ENCODE results near the gene NAV3. TPM values are rescaled to one million over a fixed set of nuclear protein-coding genes. Genes with fewer than 3 reads are reported as not detected.

Gene NAV3
- total and polyA plus RNA-seq, 2 donors (not counting 1 experiment from before 2014, with no cell fraction given) = not detected

DNA sequence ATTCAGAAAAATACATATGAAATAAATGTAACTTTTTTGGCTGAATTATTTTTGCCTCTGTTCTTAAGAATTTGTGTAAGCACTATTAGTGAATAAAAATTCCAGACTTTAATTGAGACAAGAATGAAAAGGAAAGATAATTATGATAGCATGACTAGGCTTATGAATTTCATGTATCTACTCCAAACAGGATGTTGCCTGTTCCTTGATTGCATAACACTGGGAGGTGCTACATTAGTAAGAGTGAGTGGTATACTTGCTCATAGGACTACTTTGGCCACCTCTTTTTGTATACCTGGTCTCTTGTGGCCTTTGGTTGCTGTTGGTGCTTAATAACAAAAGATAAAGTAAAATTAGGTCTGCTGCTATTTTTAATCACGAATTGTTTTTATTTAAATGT is 112.8 kb downstream of the NAV3 start:
- TF ChIP-seq, protein P1, sequence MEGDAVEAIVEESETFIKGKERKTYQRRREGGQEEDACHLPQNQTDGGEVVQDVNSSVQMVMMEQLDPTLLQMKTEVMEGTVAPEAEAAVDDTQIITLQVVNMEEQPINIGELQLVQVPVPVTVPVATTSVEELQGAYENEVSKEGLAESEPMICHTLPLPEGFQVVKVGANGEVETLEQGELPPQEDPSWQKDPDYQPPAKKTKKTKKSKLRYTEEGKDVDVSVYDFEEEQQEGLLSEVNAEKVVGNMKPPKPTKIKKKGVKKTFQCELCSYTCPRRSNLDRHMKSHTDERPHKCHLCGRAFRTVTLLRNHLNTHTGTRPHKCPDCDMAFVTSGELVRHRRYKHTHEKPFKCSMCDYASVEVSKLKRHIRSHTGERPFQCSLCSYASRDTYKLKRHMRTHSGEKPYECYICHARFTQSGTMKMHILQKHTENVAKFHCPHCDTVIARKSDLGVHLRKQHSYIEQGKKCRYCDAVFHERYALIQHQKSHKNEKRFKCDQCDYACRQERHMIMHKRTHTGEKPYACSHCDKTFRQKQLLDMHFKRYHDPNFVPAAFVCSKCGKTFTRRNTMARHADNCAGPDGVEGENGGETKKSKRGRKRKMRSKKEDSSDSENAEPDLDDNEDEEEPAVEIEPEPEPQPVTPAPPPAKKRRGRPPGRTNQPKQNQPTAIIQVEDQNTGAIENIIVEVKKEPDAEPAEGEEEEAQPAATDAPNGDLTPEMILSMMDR (IDR thresholded peaks at IDR 0.05) = no peak
- TF ChIP-seq EZH2 (IDR thresholded peaks at IDR 0.05; ENCODE audit: borderline replicate concordance, insufficient read depth, low read depth, low read length, poor library complexity, severe bottlenecking) = no peak
- DNase-seq (no peak), ATAC-seq (ENCODE audit: low read depth) (no peak)
- Histone ChIP-seq H4K20me1 (ENCODE audit: control insufficient read depth, insufficient read depth, low read length, poor library complexity, severe bottlenecking) (no peaks in the 10 kb centered on the region), H3K4me1 (ENCODE audit: control insufficient read depth in 2 of 2, insufficient read depth in 2 of 2, low read length in 2 of 2) (no peaks in the 10 kb centered on the region), H3K4me3 (ENCODE audit: control extremely low read depth in 1 of 5, extremely low read depth in 1 of 5, insufficient read depth in 1 of 5, low read depth in 2 of 5, low read length in 4 of 5) (no peak overlapping the region), H3K9me3 (ENCODE audit: control extremely low read depth in 1 of 3, control insufficient read depth in 2 of 3, insufficient read depth in 1 of 3, low read length in 2 of 3) (no peaks in the 10 kb centered on the region), H3K9ac (ENCODE audit: low read length) (no peak overlapping the region), H3K4me2 (replicated peaks; ENCODE audit: low read depth, low read length, poor library complexity, severe bottlenecking) (no peak overlapping the region), H3K27me3 (replicated peaks in 1 of 4; ENCODE audit: control extremely low read depth in 1 of 4, control insufficient read depth in 3 of 4, insufficient read depth in 4 of 4, low read length in 3 of 4) (no peaks in the 10 kb centered on the region), H2AFZ (ENCODE audit: insufficient read depth, low read depth, low read length, poor library complexity, severe bottlenecking) (no peak overlapping the region), H3K79me2 (ENCODE audit: control insufficient read depth, insufficient read depth, low read length) (no peaks in the 10 kb centered on the region), H3K27ac (ENCODE audit: low read length in 2 of 2) (no peak overlapping the region), H3K36me3 (replicated peaks in 1 of 2; ENCODE audit: control extremely low read depth in 1 of 2, control insufficient read depth in 1 of 2, extremely low read depth in 1 of 2, insufficient read depth in 2 of 2, low read length in 1 of 2) (no peaks in the 10 kb centered on the region)
- ChIA-PET POLR2A (no interaction called here), CTCF (no interaction called here)
- H3K27ac Mint-ChIP-seq = no peak overlapping the region
- no peaks in the 10 kb centered on the region for H3K27me3 Mint-ChIP-seq
- no peaks in the 10 kb centered on the region for H3K9me3 Mint-ChIP-seq (ENCODE audit: insufficient read depth)
- intact Hi-C loops (cut with micrococcal nuclease) = no loop called here
- no peak overlapping the region for H3K4me3 Mint-ChIP-seq
- WGBS (ENCODE audit: insufficient coverage) = no CpG with 5 or more reads among the region's 1 CpG
- no peaks in the 10 kb centered on the region for H3K4me1 Mint-ChIP-seq

DNA sequence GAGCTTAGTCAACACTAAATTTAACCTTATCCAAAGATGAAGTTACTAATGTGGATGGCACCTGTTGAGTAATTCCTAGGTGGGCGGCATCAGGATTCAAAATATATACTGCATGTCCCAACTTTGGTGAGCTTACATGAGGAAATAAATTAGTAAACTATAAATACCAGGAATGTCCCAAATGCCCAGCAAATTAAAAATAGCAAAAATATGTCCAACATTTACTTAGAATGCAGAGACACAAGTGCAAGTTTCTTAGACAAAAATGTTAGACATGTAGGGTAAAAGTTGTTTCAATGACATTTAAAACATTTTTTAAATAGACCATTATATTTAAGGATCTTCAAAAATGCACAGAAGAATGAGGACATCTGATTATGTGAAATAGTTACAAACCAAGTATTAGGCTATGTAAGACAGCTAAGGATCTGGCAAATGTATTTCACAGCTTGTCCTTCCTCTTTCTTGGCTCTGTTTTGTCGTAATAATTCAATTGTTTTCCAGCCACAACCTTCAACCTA is 115.9 kb downstream of the NAV3 start:
- intact Hi-C loops (cut with micrococcal nuclease) = no loop called here
- ChIA-PET CTCF (no interaction called here), POLR2A (no interaction called here)
- no peaks in the 10 kb centered on the region for H3K27me3 ChIP-seq (replicated peaks in 1 of 4; ENCODE audit: control extremely low read depth in 1 of 4, control insufficient read depth in 3 of 4, insufficient read depth in 4 of 4, low read length in 3 of 4)
- WGBS (ENCODE audit: insufficient coverage) = no CpG with 5 or more reads among the region's 2 CpGs
- H2AFZ ChIP-seq (ENCODE audit: insufficient read depth, low read depth, low read length, poor library complexity, severe bottlenecking) = no peak overlapping the region
- no peaks in the 10 kb centered on the region for H3K9me3 Mint-ChIP-seq (ENCODE audit: insufficient read depth)
- no peaks in the 10 kb centered on the region for H3K36me3 ChIP-seq (replicated peaks in 1 of 2; ENCODE audit: control extremely low read depth in 1 of 2, control insufficient read depth in 1 of 2, extremely low read depth in 1 of 2, insufficient read depth in 2 of 2, low read length in 1 of 2)
- TF ChIP-seq EZH2 (IDR thresholded peaks at IDR 0.05; ENCODE audit: borderline replicate concordance, insufficient read depth, low read depth, low read length, poor library complexity, severe bottlenecking) = no peak
- TF ChIP-seq, protein P1 (IDR thresholded peaks at IDR 0.05) = no peak
- ATAC-seq (ENCODE audit: low read depth) = no peak
- H3K27ac Mint-ChIP-seq = no peak overlapping the region
- no peak for DNase-seq
- H3K27ac ChIP-seq (ENCODE audit: low read length in 2 of 2) = no peak overlapping the region
- H3K79me2 ChIP-seq (ENCODE audit: control insufficient read depth, insufficient read depth, low read length) = no peaks in the 10 kb centered on the region
- no peaks in the 10 kb centered on the region for H3K4me1 Mint-ChIP-seq
- no peaks in the 10 kb centered on the region for H3K4me1 ChIP-seq (ENCODE audit: control insufficient read depth in 2 of 2, insufficient read depth in 2 of 2, low read length in 2 of 2)
- H3K9me3 ChIP-seq (ENCODE audit: control extremely low read depth in 1 of 3, control insufficient read depth in 2 of 3, insufficient read depth in 1 of 3, low read length in 2 of 3) = peaks cover 0 to 1% (median 0%) of the 10 kb centered on the region in 3 donors
- H4K20me1 ChIP-seq (ENCODE audit: control insufficient read depth, insufficient read depth, low read length, poor library complexity, severe bottlenecking) = no peaks in the 10 kb centered on the region
- no peak overlapping the region for H3K9ac ChIP-seq (ENCODE audit: low read length)
- H3K4me3 ChIP-seq (ENCODE audit: control extremely low read depth in 1 of 5, extremely low read depth in 1 of 5, insufficient read depth in 1 of 5, low read depth in 2 of 5, low read length in 4 of 5) = no peak overlapping the region
- H3K4me3 Mint-ChIP-seq = no peak overlapping the region
- H3K4me2 ChIP-seq (replicated peaks; ENCODE audit: low read depth, low read length, poor library complexity, severe bottlenecking) = no peak overlapping the region
- no peaks in the 10 kb centered on the region for H3K27me3 Mint-ChIP-seq
